K562 (cell line): Measurements from ENCODE around the gene ILKAP. TPM values are rescaled to one million over a fixed set of nuclear protein-coding genes. Genes with fewer than 3 reads are reported as not detected.

Experiments used
- EZH2 ChIP-seq: IDR thresholded peaks from 2 replicates; pipeline ENCODE4 v1.6.1; 2012; ENCODE audit warnings: low read depth, mild to moderate bottlenecking, inconsistent platforms, low read length, borderline replicate concordance
- HNRNPUL1 ChIP-seq: fragments of 200-400 bp; formaldehyde crosslinking; IDR thresholded peaks from 2 replicates; pipeline ENCODE4 v1.6.1; 2017; ENCODE audit warnings: low read length
- PRPF4 ChIP-seq: fragments of 200-400 bp; formaldehyde crosslinking; IDR thresholded peaks from one replicate; pipeline ENCODE4 v1.6.1; 2017; ENCODE audit warnings: low read length, low read depth, mild to moderate bottlenecking; ENCODE audit not compliant: insufficient read depth, poor library complexity, severe bottlenecking
- SP1 ChIP-seq: sonication (generic); formaldehyde crosslinking; IDR thresholded peaks from 2 replicates; pipeline ENCODE4 v1.8.1; 2022; ENCODE audit warnings: mild to moderate bottlenecking, missing genetic modification reagents
- TARDBP ChIP-seq: fragments of 450-650 bp; IDR thresholded peaks from 2 replicates; pipeline ENCODE4 v1.6.1; 2016
- TEAD2 ChIP-seq: fragments of 450-650 bp; IDR thresholded peaks from 2 replicates; pipeline ENCODE4 v1.6.1; 2016; ENCODE audit warnings: missing genetic modification characterization, control low read depth, missing compliant biosample characterization
- TEAD4 ChIP-seq, 2 experiments: sonication (generic) in 1 of 2; formaldehyde crosslinking in 1 of 2; IDR thresholded peaks; 2 replicates each; pipeline versions ENCODE4 v1.6.1 to v1.8.0; 2012 to 2022; ENCODE audit warnings: borderline replicate concordance in 1 of 2, inconsistent platforms in 1 of 2, low read length in 1 of 2, mild to moderate bottlenecking in 1 of 2, missing genetic modification reagents in 1 of 2
- ZBTB7A ChIP-seq: IDR thresholded peaks from 2 replicates; pipeline ENCODE4 v1.6.1; 2011; ENCODE audit warnings: low read depth, mild to moderate bottlenecking, low read length, moderate library complexity, borderline replicate concordance; ENCODE audit not compliant: control insufficient read depth
- ZC3H11A ChIP-seq: IDR thresholded peaks from 2 replicates; pipeline ENCODE4 v1.6.1; 2012; ENCODE audit warnings: low read depth, low read length, improper control_type of control experiment
- ZNF146 ChIP-seq: IDR thresholded peaks from one replicate; pipeline ENCODE4 v1.6.1; 2018; ENCODE audit warnings: missing compliant biosample characterization; ENCODE audit not compliant: unreplicated experiment
- polyA plus RNA-seq, 8 experiments: library from polyadenylated mRNA; depleted of rRNA in 4 of 8; stranded (reverse) in 5 of 8; unstranded in 3 of 8; fragments of >200 nt; fragmentation: Nextera tagmentation in 2 of 8; fragmentation: Illumina TruSeq in 1 of 8; extraction: Ambion mirVana in 2 of 8; extraction: Trizol in 1 of 8; gene quantifications; 2 replicates each; pipeline versions ENCODE4 v1.2.1 to v1.2.3, GENCODE V29; 2011 to 2014; ENCODE audit warnings: inconsistent platforms in 1 of 8, missing spikeins in 1 of 8
- total RNA-seq, 7 experiments: library from RNA; depleted of rRNA in 6 of 7; stranded (reverse); fragments of >200 nt in 6 of 7; fragmentation: Illumina TruSeq in 2 of 7; extraction: Trizol in 2 of 7; gene quantifications; 2 replicates each; pipeline versions ENCODE4 v1.2.1 to v1.2.3, GENCODE V29; 2011 to 2021; ENCODE audit warnings: low replicate concordance in 1 of 7
- TF ChIP-seq, protein P1 (sequence below): fragments of 250-450 bp; sonication (Bioruptor Pico); IDR thresholded peaks from 2 replicates; pipeline ENCODE4 v1.4.0; 2020; ENCODE audit warnings: mild to moderate bottlenecking, moderate library complexity
- TF ChIP-seq, protein P2 (sequence below): sonication (generic); formaldehyde crosslinking; IDR thresholded peaks from 2 replicates; pipeline ENCODE4 v1.8.1; 2022; ENCODE audit warnings: missing genetic modification reagents
- TF ChIP-seq, protein P3 (sequence below): IDR thresholded peaks from 3 replicates; pipeline ENCODE4 v1.6.1; 2011; ENCODE audit warnings: borderline replicate concordance, mild to moderate bottlenecking, moderate library complexity; ENCODE audit not compliant: insufficient read length; ENCODE audit errors: extremely low read depth
- TF ChIP-seq, protein P4 (sequence below): sonication (generic); formaldehyde crosslinking; IDR thresholded peaks from 2 replicates; pipeline ENCODE4 v1.8.0; 2022; ENCODE audit warnings: mild to moderate bottlenecking, low read depth, missing genetic modification reagents
- TF ChIP-seq, protein P5 (sequence below), 2 experiments: fragments of 450-650 bp in 1 of 2; sonication (generic) in 1 of 2; formaldehyde crosslinking in 1 of 2; IDR thresholded peaks in 1 of 2; conservative IDR thresholded peaks in 1 of 2; 2 replicates each; pipeline versions ENCODE4 v1.6.1 to v1.8.1; 2016 to 2023; ENCODE audit warnings: mild to moderate bottlenecking in 2 of 2, moderate library complexity in 2 of 2, inconsistent platforms in 1 of 2, missing genetic modification reagents in 1 of 2

Gene ILKAP
- total and polyA plus RNA-seq, 9 of the 15 experiments (the other 6 are each of a cell fraction or from before 2014, with no cell fraction given) = 3.1 to 43.9 (median 20.7) TPM

DNA sequence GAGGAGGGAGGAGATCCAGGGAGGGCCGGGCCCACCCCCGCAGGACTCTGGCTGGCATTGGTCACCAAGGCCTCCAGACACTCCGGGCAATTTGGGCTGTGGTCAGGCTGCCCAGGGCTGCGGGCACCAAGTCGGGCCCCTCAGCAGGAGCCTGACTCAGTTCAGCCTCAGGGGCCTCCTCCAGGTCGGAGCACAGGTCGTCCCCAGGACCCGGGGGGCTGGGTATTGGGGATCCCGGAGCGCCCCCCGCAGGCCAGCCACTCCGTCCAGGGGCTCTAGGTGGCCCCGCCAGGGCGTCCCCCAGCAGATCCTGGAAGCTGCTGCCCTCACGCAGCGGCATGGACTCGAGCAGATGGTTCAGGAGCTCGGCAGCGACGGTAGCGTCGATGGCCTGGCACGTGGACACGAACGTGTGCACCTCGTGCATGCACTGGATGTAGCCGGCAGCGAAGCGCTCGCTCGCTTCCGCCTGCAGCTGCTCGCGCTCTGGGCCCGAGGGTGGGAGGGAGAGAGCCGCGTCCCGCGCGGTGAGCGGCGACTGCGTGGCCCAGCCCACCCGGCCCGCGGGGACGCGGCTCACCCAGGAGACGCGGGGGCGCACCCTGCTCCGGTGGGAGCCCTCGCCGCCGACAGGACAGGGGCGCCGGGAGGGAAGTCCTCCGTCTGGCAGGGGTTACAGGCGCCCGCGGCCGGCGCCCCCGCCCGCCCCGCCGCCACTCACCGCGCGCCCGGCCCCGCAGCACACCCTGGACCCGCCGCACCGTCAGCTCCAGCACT is 35.5 kb upstream of the ILKAP start (continued):
- TF ChIP-seq, protein P1, sequence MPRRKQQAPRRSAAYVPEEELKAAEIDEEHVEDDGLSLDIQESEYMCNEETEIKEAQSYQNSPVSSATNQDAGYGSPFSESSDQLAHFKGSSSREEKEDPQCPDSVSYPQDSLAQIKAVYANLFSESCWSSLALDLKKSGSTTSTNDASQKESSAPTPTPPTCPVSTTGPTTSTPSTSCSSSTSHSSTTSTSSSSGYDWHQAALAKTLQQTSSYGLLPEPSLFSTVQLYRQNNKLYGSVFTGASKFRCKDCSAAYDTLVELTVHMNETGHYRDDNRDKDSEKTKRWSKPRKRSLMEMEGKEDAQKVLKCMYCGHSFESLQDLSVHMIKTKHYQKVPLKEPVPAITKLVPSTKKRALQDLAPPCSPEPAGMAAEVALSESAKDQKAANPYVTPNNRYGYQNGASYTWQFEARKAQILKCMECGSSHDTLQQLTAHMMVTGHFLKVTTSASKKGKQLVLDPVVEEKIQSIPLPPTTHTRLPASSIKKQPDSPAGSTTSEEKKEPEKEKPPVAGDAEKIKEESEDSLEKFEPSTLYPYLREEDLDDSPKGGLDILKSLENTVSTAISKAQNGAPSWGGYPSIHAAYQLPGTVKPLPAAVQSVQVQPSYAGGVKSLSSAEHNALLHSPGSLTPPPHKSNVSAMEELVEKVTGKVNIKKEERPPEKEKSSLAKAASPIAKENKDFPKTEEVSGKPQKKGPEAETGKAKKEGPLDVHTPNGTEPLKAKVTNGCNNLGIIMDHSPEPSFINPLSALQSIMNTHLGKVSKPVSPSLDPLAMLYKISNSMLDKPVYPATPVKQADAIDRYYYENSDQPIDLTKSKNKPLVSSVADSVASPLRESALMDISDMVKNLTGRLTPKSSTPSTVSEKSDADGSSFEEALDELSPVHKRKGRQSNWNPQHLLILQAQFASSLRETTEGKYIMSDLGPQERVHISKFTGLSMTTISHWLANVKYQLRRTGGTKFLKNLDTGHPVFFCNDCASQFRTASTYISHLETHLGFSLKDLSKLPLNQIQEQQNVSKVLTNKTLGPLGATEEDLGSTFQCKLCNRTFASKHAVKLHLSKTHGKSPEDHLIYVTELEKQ (CRISPR knock-in tag) = no peak
- peak; percentile 45; the same call in 1 of the 2 replicates for TF ChIP-seq TEAD4 (IDR thresholded peaks at IDR 0.05; ENCODE audit: low read length)
- peak; percentile 97 for TF ChIP-seq TEAD4 (CRISPR knock-in tag; IDR thresholded peaks at IDR 0.05; ENCODE audit: borderline replicate concordance)
- no peak for TF ChIP-seq EZH2
- TF ChIP-seq ZBTB7A = no peak; the same call in 1 of the 2 replicates
- no peak for TF ChIP-seq TEAD2
- TF ChIP-seq PRPF4 = no peak
- TF ChIP-seq TARDBP = no peak
- TF ChIP-seq, protein P2, sequence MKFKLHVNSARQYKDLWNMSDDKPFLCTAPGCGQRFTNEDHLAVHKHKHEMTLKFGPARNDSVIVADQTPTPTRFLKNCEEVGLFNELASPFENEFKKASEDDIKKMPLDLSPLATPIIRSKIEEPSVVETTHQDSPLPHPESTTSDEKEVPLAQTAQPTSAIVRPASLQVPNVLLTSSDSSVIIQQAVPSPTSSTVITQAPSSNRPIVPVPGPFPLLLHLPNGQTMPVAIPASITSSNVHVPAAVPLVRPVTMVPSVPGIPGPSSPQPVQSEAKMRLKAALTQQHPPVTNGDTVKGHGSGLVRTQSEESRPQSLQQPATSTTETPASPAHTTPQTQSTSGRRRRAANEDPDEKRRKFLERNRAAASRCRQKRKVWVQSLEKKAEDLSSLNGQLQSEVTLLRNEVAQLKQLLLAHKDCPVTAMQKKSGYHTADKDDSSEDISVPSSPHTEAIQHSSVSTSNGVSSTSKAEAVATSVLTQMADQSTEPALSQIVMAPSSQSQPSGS (CRISPR knock-in tag) = peak; percentile 68; the same call in 1 of the 2 replicates
- TF ChIP-seq, protein P3, sequence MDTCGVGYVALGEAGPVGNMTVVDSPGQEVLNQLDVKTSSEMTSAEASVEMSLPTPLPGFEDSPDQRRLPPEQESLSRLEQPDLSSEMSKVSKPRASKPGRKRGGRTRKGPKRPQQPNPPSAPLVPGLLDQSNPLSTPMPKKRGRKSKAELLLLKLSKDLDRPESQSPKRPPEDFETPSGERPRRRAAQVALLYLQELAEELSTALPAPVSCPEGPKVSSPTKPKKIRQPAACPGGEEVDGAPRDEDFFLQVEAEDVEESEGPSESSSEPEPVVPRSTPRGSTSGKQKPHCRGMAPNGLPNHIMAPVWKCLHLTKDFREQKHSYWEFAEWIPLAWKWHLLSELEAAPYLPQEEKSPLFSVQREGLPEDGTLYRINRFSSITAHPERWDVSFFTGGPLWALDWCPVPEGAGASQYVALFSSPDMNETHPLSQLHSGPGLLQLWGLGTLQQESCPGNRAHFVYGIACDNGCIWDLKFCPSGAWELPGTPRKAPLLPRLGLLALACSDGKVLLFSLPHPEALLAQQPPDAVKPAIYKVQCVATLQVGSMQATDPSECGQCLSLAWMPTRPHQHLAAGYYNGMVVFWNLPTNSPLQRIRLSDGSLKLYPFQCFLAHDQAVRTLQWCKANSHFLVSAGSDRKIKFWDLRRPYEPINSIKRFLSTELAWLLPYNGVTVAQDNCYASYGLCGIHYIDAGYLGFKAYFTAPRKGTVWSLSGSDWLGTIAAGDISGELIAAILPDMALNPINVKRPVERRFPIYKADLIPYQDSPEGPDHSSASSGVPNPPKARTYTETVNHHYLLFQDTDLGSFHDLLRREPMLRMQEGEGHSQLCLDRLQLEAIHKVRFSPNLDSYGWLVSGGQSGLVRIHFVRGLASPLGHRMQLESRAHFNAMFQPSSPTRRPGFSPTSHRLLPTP = no peak
- TF ChIP-seq, protein P4, sequence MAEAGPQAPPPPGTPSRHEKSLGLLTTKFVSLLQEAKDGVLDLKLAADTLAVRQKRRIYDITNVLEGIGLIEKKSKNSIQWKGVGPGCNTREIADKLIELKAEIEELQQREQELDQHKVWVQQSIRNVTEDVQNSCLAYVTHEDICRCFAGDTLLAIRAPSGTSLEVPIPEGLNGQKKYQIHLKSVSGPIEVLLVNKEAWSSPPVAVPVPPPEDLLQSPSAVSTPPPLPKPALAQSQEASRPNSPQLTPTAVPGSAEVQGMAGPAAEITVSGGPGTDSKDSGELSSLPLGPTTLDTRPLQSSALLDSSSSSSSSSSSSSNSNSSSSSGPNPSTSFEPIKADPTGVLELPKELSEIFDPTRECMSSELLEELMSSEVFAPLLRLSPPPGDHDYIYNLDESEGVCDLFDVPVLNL (CRISPR knock-in tag) = peak; percentile 83
- TF ChIP-seq, protein P5, sequence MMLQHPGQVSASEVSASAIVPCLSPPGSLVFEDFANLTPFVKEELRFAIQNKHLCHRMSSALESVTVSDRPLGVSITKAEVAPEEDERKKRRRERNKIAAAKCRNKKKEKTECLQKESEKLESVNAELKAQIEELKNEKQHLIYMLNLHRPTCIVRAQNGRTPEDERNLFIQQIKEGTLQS (IDR thresholded peaks at IDR 0.05) = no peak
- TF ChIP-seq, protein P5 (CRISPR knock-in tag; conservative IDR thresholded peaks at IDR 0.05) = peak; percentile 35; the same call in 1 of the 2 replicates
- no peak for TF ChIP-seq SP1 (CRISPR knock-in tag)
- no peak for TF ChIP-seq HNRNPUL1
- TF ChIP-seq ZC3H11A = no peak
- peak; percentile 29 for TF ChIP-seq ZNF146 (CRISPR knock-in tag)
